ENCODE measurements around the gene LBH. TPM values are rescaled to one million over a fixed set of nuclear protein-coding genes. Genes with fewer than 3 reads are reported as not detected.

LBH gene
- total and polyA plus RNA-seq, 7 donors, result 4.2 to 51.8 (median 20.0) TPM

- H3K36me3 ChIP-seq, result no peaks in the 10 kb centered on the region
- intact Hi-C loops (cut with DNase I), result no loop called here
Observed at GRCh38 chr2:30239308-30239985, 8.1 kb downstream of the LBH start.

DNA sequence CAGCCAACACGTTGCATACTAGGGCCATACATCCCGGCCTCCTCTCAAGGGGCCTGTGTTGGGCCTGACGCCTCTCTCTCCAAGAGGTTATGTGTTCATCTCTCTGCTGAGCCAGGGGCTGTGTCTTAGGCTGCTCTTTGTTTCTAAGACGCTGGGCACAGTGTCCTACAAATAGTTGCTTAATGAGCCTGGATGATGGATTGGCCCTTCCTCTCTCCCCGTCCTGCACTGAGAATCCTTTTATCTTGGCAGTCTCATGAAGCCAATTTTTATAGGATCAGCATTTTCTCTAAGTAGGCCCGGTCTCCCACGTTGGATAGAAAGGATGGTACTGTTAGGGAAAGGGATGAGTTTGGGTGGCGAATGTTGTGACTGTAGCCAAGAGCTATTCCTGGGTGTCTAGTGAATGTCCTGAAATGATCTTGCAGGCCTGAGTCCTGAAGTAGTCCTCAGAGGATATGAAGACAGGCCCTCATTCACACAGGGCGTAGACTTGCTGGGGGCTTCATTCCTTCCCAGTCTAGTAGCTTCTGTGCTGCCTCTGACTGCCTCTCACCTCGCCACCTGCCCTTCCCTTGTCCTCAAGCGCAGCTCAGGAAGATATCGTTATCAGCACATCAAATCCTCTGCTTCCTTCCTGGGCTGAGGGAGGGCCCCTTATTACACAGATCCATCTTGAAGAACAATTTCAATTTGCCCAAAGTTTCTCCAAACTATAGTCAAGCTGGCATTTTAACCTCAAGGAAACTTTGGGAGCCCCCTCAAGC is 8.8 kb downstream of the LBH start:
- TF ChIP-seq, protein P1, sequence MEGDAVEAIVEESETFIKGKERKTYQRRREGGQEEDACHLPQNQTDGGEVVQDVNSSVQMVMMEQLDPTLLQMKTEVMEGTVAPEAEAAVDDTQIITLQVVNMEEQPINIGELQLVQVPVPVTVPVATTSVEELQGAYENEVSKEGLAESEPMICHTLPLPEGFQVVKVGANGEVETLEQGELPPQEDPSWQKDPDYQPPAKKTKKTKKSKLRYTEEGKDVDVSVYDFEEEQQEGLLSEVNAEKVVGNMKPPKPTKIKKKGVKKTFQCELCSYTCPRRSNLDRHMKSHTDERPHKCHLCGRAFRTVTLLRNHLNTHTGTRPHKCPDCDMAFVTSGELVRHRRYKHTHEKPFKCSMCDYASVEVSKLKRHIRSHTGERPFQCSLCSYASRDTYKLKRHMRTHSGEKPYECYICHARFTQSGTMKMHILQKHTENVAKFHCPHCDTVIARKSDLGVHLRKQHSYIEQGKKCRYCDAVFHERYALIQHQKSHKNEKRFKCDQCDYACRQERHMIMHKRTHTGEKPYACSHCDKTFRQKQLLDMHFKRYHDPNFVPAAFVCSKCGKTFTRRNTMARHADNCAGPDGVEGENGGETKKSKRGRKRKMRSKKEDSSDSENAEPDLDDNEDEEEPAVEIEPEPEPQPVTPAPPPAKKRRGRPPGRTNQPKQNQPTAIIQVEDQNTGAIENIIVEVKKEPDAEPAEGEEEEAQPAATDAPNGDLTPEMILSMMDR (IDR thresholded peaks at IDR 0.05), result no peak
- TF ChIP-seq POLR2AphosphoS5 (IDR thresholded peaks at IDR 0.05), result peak in 2 of 4 donors; percentile 41 to 48
- intact Hi-C loops (cut with DNase I), result no loop called here
- no peaks in the 10 kb centered on the region for H3K9me3 ChIP-seq
- H3K27me3 ChIP-seq, result no peaks in the 10 kb centered on the region
- DNase-seq, result no peak
- H3K4me3 ChIP-seq, result no peak overlapping the region
- 72 to 83% methylated on average over 12 of the region's 12 CpGs for WGBS, 2 donors
- peak overlapping the region; percentile 66 to 93 (median 86) for H3K27ac ChIP-seq
- H3K4me1 ChIP-seq, result peaks cover 0 to 48% (median 41%) of the 10 kb centered on the region in 4 donors
- H3K36me3 ChIP-seq, result no peaks in the 10 kb centered on the region

More at GRCh38 chr2:30239308-30239985, 8.1 kb downstream of the LBH start:
- H3K27me3 ChIP-seq, result no peaks in the 10 kb centered on the region
- TF ChIP-seq, protein P1 (IDR thresholded peaks at IDR 0.05), result peak; percentile 60 to 87 (median 86)
- TF ChIP-seq POLR2AphosphoS5 (IDR thresholded peaks at IDR 0.05) (peak; percentile 40 to 72 (median 58)), EP300 (IDR thresholded peaks at IDR 0.05) (no peak)
- H3K9me3 ChIP-seq, result no peaks in the 10 kb centered on the region
- peaks cover 0 to 55% (median 45%) of the 10 kb centered on the region in 4 donors for H3K4me1 ChIP-seq
- peak overlapping the region; percentile 66 to 93 (median 86) for H3K27ac ChIP-seq
- no peak overlapping the region for H3K4me3 ChIP-seq
- peak; percentile 91 for DNase-seq
- 44 to 63% methylated on average over 11 of the region's 11 CpGs for WGBS, 2 donors

DNA sequence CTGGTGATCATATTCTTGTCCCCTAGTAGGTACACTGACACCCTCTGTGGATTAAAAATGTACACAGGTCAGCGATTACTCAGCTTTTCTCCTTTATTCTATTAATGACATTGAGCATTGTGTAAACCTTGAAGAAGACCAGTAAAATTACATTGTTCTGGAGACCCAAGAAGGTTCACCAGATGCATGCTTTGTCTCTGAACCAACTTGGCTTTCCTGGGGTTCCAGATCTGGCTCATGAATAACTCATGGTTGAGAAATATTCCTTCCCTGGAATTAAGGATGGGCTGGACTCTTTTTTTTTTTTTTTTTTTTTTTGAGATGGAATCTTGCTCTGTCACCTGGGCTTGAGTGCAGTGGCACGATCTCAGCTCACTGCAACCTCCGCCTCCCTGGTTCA is 11.9 kb downstream of the LBH start:
- no peak overlapping the region for H3K27ac ChIP-seq
- no peaks in the 10 kb centered on the region for H3K27me3 ChIP-seq
- no peaks in the 10 kb centered on the region for H3K9me3 ChIP-seq
- DNase-seq, result no peak
- intact Hi-C loops (cut with DNase I), result no loop called here
- no peaks in the 10 kb centered on the region for H3K36me3 ChIP-seq
- WGBS, 2 donors, result 94 to 95% methylated on average over 3 of the region's 3 CpGs
- H3K4me3 ChIP-seq, result no peak overlapping the region
- TF ChIP-seq EP300 (IDR thresholded peaks at IDR 0.05), result no peak
- no peak for TF ChIP-seq POLR2A (IDR thresholded peaks at IDR 0.05)
- TF ChIP-seq POLR2AphosphoS5 (IDR thresholded peaks at IDR 0.05), result no peak
- TF ChIP-seq, protein P1 (IDR thresholded peaks at IDR 0.05), result no peak
- H3K4me1 ChIP-seq, result peaks cover 0 to 28% (median 19%) of the 10 kb centered on the region in 4 donors

DNA sequence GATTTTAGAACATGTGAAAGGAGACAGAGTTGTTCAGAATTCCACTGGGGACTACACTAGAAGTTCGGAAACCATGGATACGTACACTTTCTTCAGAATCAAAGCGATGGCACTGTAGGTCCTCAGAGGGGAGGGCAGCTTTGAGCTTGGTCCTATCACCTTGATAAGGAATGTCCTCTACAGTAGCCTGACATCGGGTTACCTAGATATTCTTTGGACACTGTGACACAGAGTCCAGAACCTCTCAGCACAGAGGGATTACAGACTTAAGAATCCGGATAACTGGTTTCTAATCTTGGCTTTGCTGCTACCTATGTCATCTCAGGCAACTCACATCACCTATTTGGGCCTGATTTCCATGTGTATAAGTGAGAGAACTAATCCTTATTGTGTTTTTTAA is 14.0 kb downstream of the LBH start:
- H3K4me3 ChIP-seq, result no peak overlapping the region
- TF ChIP-seq POLR2A (IDR thresholded peaks at IDR 0.05) (no peak), POLR2AphosphoS5 (IDR thresholded peaks at IDR 0.05) (no peak), EP300 (IDR thresholded peaks at IDR 0.05) (no peak)
- TF ChIP-seq, protein P1 (IDR thresholded peaks at IDR 0.05), result no peak
- no peak for DNase-seq
- no peaks in the 10 kb centered on the region for H3K36me3 ChIP-seq
- no peaks in the 10 kb centered on the region for H3K9me3 ChIP-seq
- 94 to 95% methylated on average over 5 of the region's 5 CpGs for WGBS, 2 donors
- H3K27me3 ChIP-seq, result no peaks in the 10 kb centered on the region
- H3K27ac ChIP-seq, result no peak overlapping the region
- H3K4me1 ChIP-seq, result peaks cover 0 to 25% (median 14%) of the 10 kb centered on the region in 4 donors
- intact Hi-C loops (cut with DNase I), result no loop called here

Data from sigmoid colon (tissue), 7 donors.